Activated CD8-positive, alpha-beta T cell treated with anti-CD3 and anti-CD28 coated beads for 36 hours (primary cell): ENCODE measurements around the gene ACTR6. TPM values are rescaled to one million over a fixed set of nuclear protein-coding genes. Genes with fewer than 3 reads are reported as not detected.
A peak's percentile ranks its signal among the peaks of the same experiment; 100 is the strongest.

Experiments
- ATAC-seq: fragments of 200-7000 bp; cut with Tn5 transposase; one replicate; pipeline ENCODE4 v1.10.0; 2021; ENCODE audit warnings: mild to moderate bottlenecking, moderate library complexity
- CTCF ChIA-PET: fragments of 350-600 bp; sonication (Branson Sonifier 250); formaldehyde crosslinking; loops from one replicate; lab custom pipeline; 2021; ENCODE audit warnings: antibody characterized with exemption; lab: Charles Lee
- POLR2A ChIA-PET: fragments of 350-600 bp; sonication (Branson Sonifier 250); formaldehyde crosslinking; loops from one replicate; lab custom pipeline; 2021; ENCODE audit warnings: antibody characterized with exemption; lab: Charles Lee
- DNase-seq: peaks from one replicate; pipeline ENCODE4 v3.0.0-alpha.2; 2020
- H3K27ac Mint-ChIP-seq: one replicate; pipeline ENCODE4 v1.8.0; 2021; ENCODE audit warnings: mild to moderate bottlenecking, mixed read lengths
- H3K27me3 Mint-ChIP-seq: one replicate; pipeline ENCODE4 v1.8.0; 2021; ENCODE audit warnings: mixed read lengths
- H3K36me3 Mint-ChIP-seq: one replicate; pipeline ENCODE4 v1.8.0; 2021; ENCODE audit warnings: low read depth, mixed read lengths
- H3K4me1 Mint-ChIP-seq: one replicate; pipeline ENCODE4 v1.8.0; 2021; ENCODE audit warnings: low read depth, mixed read lengths
- H3K4me3 Mint-ChIP-seq: one replicate; pipeline ENCODE4 v1.8.0; 2021; ENCODE audit warnings: mild to moderate bottlenecking, moderate library complexity, mixed read lengths
- H3K9me3 Mint-ChIP-seq: one replicate; pipeline ENCODE4 v1.8.0; 2021; ENCODE audit warnings: mixed read lengths
- CTCF ChIP-seq: fragments of 200-600 bp; IDR thresholded peaks from one replicate; pipeline ENCODE4 v1.8.0; 2022; ENCODE audit warnings: antibody characterized with exemption, mild to moderate bottlenecking
- intact Hi-C: fragments of 100-400 bp; cut with micrococcal nuclease; formaldehyde crosslinking; loops from one replicate; pipeline ENCODE4 v1.10.0; 2022
- total RNA-seq, 2 experiments: library from RNA; stranded (reverse); gene quantifications; one replicate each; pipeline ENCODE4 v1.2.3, GENCODE V29; 2021

ACTR6 gene
- total RNA-seq, 2 experiments from 2014 or later = 26.3 to 30.9 TPM

DNA sequence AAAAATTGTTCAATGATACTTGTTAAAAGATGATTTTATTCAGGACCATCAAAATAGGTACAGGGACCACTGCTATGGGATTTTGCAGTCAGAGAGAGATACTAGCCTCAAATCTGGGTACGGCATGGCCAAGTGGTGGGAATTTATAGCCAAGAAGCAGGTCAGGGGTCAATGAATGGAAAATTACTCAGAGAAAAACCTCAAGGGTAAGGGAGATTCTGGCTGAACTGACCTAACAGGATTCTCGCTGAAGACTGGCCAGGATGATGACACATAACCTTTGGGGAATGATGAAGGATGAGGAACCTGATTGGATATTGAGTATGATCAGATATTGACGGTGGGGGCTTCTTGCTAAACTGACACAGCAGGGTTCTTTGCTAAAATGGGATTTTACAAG is 33.6 kb downstream of the ACTR6 start:
- Mint-ChIP-seq H3K4me3 (no peak overlapping the region), H3K27ac (no peak overlapping the region), H3K27me3 (no peaks in the 10 kb centered on the region), H3K4me1 (no peaks in the 10 kb centered on the region), H3K9me3 (no peaks in the 10 kb centered on the region), H3K36me3 (no peaks in the 10 kb centered on the region)
- no peak for ATAC-seq
- no peak for TF ChIP-seq CTCF
- no peak for DNase-seq
- CTCF ChIA-PET = interaction anchor here (1.0 to 2.3 kb wide), 5 partner anchors 171 to 437 kb away, joined by 3 to 20 read pairs (median 10); no protein-coding TSS in a partner anchor
- intact Hi-C loops = loop anchor here (2.0 to 5.0 kb wide), 2 partner anchors 173 to 321 kb away; no protein-coding TSS in a partner anchor
- POLR2A ChIA-PET = no interaction called here

DNA sequence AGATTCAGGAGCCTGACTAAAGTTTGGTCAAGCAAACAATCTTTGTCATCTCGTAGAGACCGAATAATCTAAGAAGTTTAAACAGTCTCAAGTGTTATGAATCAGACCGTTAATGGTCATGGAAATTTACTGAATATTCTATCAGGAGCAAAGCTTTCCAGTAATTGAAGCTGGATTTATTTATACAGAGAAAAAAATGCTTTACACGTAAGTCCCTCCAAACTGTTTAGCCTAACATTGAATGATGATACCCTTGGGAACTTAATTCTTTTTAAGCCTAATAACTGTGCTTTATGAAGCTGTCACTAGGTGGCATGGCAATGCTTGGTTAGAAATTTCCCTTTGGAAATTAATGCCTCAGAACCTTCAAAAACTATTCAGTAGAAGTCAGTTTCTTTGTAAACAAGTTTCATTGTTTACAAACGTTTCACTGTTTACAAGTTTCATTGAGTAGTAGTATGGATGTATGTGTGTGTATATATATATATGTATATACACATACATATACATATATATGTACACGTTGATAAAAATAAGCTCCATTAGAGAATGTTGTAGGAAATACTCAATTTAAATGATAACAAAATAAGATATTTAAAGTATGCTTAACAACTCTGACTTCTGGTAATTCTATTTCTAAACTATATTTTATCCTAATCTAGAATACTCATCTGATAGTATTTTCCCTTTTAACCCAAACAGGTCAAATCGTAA is 34.1 kb downstream of the ACTR6 start:
- CTCF ChIA-PET = interaction anchor here (0.7 to 2.3 kb wide), 7 partner anchors 11 to 437 kb away, joined by 3 to 20 read pairs (median 7); no protein-coding TSS in a partner anchor
- peak; percentile 61 for TF ChIP-seq CTCF
- Mint-ChIP-seq H3K27me3 (no peaks in the 10 kb centered on the region), H3K9me3 (no peaks in the 10 kb centered on the region), H3K27ac (no peak overlapping the region), H3K4me1 (no peaks in the 10 kb centered on the region), H3K4me3 (no peak overlapping the region), H3K36me3 (no peaks in the 10 kb centered on the region)
- POLR2A ChIA-PET = no interaction called here
- ATAC-seq (no peak), DNase-seq (peak; percentile 7)
- intact Hi-C loops = loop anchor here (2.0 to 5.0 kb wide), 2 partner anchors 173 to 320 kb away; no protein-coding TSS in a partner anchor

DNA sequence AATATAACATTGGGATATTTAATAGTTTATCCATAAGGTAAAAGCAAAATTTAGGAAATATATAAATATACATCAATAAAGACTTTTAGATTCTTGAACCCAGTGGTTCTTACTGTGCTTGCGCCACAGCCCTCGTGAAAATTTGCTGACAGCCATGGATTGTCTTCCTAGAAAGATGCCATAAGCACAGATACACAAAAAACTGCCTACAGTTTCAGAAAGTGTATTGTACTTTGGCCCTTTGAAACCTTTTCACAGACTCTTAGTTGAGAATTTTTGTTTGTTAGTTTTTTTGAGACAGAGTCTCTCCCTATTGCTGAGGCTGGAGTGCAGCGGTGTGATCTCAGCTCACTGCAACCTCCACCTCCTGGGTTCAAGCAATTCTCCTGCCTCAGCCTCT is 38.2 kb downstream of the ACTR6 start:
- ChIA-PET CTCF (no interaction called here), POLR2A (no interaction called here)
- ATAC-seq (no peak), DNase-seq (no peak)
- Mint-ChIP-seq H3K4me1 (no peaks in the 10 kb centered on the region), H3K27me3 (no peaks in the 10 kb centered on the region), H3K4me3 (no peak overlapping the region), H3K27ac (no peak overlapping the region), H3K36me3 (no peaks in the 10 kb centered on the region), H3K9me3 (no peaks in the 10 kb centered on the region)
- intact Hi-C loops = no loop called here
- no peak for TF ChIP-seq CTCF

- ATAC-seq (no peak), DNase-seq (no peak)
- no peak for TF ChIP-seq CTCF
- Mint-ChIP-seq H3K4me1 (no peaks in the 10 kb centered on the region), H3K4me3 (no peak overlapping the region), H3K27me3 (no peaks in the 10 kb centered on the region), H3K27ac (no peak overlapping the region), H3K36me3 (no peaks in the 10 kb centered on the region), H3K9me3 (no peaks in the 10 kb centered on the region)
- ChIA-PET CTCF (interaction anchor here (0.7 kb wide), 1 partner anchor 1533 kb away, joined by 3 read pairs; no protein-coding TSS in a partner anchor), POLR2A (no interaction called here)
- intact Hi-C loops = no loop called here
Observed at GRCh38 chr12:100239589-100239988, 39.0 kb downstream of the ACTR6 start.

- H3K36me3 Mint-ChIP-seq = no peaks in the 10 kb centered on the region
- no peaks in the 10 kb centered on the region for H3K4me1 Mint-ChIP-seq
- no peak overlapping the region for H3K4me3 Mint-ChIP-seq
- ChIA-PET POLR2A (no interaction called here), CTCF (no interaction called here)
- no peak for TF ChIP-seq CTCF
- no peak for ATAC-seq
- intact Hi-C loops = no loop called here
- no peak overlapping the region for H3K27ac Mint-ChIP-seq
- H3K9me3 Mint-ChIP-seq = no peaks in the 10 kb centered on the region
- H3K27me3 Mint-ChIP-seq = no peaks in the 10 kb centered on the region
- DNase-seq = no peak
Observed at GRCh38 chr12:100243137-100243536, 42.5 kb downstream of the ACTR6 start.
